HG03378 (cell line): Measurements from ENCODE around the gene GLA.

Experiments used
- ATAC-seq: cut with Tn5 transposase; IDR thresholded peaks from one replicate; pipeline ENCODE4 v1.9.1; 2021; ENCODE audit warnings: mild to moderate bottlenecking, moderate library complexity; ENCODE audit not compliant: unreplicated experiment

The GLA gene

GRCh38 chrX:101398694-101399093, 9.0 kb downstream of the GLA start:
- ATAC-seq, result no peak

- ATAC-seq, result no peak
Measured at GRCh38 chrX:101397779-101398178, 9.9 kb downstream of the GLA start.

DNA sequence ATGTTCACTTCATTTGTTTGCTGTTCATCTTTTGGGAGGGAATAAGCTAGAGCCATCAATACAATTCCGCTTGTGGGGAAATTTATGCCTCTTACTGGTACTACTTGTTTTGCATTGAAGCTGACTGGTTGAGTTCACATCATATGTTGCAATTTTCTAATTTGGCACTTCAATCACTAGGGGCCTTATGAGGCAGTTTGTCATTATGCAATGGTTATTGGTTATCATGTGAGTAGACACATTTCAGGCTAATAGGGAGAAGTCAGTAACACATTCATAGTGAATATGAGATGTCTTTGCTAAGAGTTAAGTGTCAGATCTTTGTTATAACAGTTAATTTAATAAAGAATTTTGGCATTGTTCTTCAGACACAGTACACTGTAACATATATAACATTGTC, 11.9 kb downstream of the GLA start:
- no peak for ATAC-seq

- ATAC-seq, result no peak
Measured at GRCh38 chrX:101394372-101394771, 13.4 kb downstream of the GLA start.

- ATAC-seq, result no peak
Measured at GRCh38 chrX:101393530-101394305, 14.0 kb downstream of the GLA start.

DNA sequence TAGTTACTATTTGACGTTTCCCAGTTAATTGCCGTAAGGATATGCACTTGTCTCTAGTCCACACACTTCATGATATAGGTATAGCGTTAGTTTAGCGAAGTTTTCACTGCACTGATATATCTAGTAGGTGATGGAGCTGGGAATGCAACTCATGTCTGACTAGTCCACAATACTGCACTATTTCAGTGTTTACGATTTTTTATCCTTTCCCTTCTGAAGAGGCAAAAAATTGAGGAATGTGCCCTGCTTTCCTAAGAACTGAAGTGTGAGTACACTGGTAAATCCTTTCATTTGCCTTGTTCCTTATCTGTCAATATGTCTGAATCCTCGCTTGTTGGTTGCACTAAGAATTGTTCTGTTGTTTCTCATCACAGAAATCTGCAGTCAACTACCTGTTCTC, 15.9 kb downstream of the GLA start:
- no peak for ATAC-seq

DNA sequence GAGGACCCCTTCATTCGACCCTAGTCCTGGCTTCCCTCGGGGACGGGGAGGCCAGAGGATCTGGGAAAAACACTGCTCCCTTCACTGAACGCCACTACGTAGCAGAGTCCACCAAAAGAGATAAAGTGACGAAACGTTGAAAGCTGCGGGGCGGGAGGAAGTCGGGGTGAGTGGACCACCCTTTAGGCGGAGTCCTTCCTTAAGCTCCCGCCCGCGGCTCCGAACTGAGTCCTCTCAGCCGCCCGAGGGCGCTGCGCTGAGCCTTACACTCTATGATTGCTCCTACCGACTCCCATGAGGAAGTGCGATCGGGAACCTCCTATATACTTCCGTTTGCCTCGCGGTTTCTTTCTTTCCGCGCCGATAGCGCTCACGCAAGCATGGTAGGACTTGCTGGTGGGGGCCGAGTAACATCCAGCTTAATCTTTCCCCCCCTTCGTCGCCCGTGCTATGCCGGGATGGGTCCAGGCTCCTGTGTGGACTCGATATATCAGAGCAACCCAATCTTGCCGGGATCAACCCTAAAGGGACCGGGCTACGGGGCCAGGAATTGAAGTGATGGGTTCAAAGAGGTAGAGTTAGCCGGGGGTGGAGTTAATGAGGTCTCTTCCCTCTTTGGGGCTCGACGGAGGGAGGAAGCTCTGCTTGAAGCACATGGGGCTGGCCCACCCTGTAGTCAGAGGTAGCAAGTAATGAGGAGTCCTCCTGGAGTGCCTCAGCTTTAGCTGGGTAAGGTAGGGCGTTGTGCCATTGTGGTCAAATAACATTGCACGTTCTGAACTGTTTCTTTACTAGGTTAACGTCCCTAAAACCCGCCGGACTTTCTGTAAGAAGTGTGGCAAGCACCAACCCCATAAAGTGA, 16.8 kb downstream of the GLA start, which contains the start of gene RPL36A:
Gene RPL36A, plus strand, starts transcription at position 348 of the 862 bp plus-strand sequence. Its CDS starts 33 bp downstream, at position 381.
- peak; percentile 81 for ATAC-seq

- no peak for ATAC-seq
Measured at GRCh38 chrX:101388604-101389003, 19.1 kb downstream of the GLA start.

DNA sequence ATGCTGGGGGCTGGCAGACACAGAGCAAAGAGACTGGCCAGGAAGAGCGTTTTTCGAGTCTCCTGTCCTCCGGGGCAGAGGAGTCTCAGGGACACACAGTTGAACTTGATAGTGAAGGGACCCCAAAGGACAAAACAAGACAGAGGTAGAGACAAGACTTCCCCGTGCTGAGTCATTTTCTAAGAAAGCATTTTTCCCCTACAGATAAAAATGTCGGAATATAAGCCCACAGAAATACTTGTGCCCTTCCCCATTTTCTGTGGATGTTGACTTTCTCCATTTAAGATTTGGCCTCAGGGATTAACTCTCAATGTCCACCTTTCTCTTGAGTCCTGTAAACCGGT, 21.2 kb downstream of the GLA start:
- no peak for ATAC-seq

DNA sequence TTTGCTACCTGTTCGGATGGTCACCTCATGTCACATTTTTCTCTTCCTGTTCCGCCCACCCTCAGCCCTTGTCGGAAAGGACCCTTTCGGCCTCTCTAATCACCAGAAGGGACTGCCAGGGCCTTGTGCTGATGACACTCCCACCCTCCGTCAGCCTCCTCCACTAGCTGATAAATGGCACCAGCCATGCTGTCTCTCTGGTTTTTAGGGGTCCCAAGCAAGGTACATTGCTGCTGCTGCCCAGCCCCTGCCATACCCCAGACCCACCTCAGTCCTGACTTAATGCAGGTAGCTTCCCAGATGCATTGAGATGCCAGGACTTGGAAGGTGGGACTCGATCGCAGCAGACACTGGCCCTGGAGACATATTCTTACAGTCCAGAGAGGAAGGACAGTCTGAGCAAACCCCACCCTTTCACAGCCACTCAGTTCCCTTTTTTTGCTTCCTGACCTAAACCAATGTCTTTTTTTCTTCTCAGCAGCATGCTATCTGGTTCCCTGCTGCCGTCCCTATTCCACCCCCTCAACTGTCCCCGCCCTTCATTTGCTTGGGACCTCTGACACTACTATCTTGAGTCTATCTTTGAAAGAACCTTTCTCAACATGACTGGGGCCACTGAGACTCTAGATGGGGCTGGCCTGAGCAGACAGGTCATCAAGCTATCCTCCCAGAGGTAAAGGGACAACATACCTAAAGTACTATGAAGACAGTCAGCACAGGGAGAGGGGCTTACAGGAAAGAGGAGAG, 21.8 kb downstream of the GLA start, which contains the start of gene BTK:
Gene BTK, minus strand, starts transcription at position 397 of the 747 bp plus-strand sequence. CDS start 10,907 bp downstream, outside the sequence.
- peak; percentile 65 for ATAC-seq

GRCh38 chrX:101385026-101385684, 22.6 kb downstream of the GLA start:
- no peak for ATAC-seq

DNA sequence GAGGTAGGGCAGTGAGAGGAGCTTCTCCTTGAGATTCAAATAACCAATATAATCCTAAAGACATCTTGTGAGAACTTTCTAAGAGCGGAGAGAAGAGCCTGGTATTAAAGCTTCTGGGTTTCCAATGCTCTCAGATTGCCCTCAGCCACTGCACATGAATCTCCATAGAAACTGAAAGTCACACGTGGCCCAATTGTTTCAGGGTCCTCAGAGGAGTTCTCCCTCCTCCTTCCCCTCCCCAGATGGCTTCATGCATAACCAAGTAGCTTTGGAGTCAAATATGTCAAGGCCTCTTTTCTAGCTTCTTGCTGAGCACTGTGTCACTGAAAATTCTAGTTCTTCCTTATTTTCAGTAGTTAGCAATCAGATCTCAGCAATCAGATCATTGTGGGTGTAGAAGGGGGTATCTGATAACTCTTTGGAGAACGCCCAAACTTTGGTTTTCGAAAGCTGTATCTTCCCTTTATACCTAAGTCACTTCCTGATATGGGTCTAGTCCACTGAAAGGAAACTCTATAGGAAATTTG, 24.0 kb downstream of the GLA start:
- ATAC-seq, result peak; percentile 81

DNA sequence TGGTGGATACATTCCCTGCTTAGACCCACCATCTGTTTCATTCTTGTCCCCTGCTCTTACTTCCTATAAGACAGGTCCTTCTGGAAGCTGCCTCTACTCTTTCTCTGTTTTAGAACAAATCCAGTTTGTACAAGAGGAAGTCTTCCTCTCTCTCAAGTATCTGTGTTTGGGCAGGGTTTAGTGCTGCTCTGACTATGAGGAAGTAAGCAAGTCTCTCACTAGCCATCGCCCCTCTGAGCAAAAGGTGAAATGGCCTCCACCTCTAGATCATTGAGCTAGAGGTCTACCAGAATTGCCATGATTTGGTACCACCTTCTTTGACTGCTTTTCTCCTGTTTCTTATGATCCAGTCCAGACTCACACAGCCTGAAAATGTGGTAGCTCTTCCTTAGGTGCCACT, 30.2 kb downstream of the GLA start:
- no peak for ATAC-seq

- ATAC-seq, result peak; percentile 75
Measured at GRCh38 chrX:101370888-101371504, 36.7 kb downstream of the GLA start.

GRCh38 chrX:101369687-101370086, 38.0 kb downstream of the GLA start:
- ATAC-seq, result no peak

DNA sequence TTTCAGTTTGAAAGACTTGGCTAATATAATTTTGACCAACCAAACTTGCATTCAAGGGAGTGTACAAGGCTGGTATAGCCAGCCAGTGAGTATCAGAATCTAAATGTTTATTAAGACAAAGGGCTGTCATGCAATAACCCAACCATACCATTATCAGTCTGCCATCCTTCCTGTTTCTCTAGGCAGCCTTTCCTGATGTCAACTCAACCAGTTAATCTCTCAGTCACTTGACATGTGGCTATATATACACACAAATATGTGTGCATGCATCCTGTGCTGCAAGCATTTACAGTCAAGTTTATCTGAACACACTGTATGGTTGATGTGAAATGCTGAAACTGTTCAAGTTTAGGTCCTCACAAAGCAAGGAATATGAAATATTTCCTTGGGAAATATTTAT, 38.9 kb downstream of the GLA start:
- ATAC-seq, result no peak

GRCh38 chrX:101365301-101365795, 42.4 kb downstream of the GLA start:
- no peak for ATAC-seq

GRCh38 chrX:101362757-101363156, 45.0 kb downstream of the GLA start:
- ATAC-seq, result no peak

- ATAC-seq, result no peak
Measured at GRCh38 chrX:101362116-101362515, 45.6 kb downstream of the GLA start.

DNA sequence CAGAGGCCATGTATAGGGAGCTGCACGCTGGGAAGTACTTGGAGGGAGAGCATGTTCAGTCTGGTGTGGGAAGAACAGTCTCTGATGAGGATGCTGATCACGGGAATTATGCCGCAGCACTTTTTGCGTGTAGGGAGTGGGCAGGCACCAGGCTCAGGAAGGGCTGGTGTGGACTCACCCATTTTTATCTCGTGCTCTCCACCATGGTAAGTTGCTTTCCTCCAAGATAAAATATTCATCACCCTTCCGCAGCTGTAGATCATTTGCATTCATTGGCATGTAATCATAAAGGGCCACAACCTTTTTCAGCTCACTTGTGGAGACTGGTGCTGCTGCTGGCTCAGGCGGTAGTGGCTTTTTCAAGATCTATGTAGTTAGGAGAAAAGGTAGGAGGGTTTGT, 47.3 kb downstream of the GLA start:
- ATAC-seq, result no peak
